Astrocyte (in vitro differentiated cells and primary cell): ENCODE measurements around the gene FEZ2. TPM values are rescaled to one million over a fixed set of nuclear protein-coding genes. Genes with fewer than 3 reads are reported as not detected.

ENCODE experiments used
- DNase-seq: peaks from one replicate; pipeline ENCODE4 v3.0.0-alpha.2; 2010; ENCODE audit warnings: low read depth
- FAIRE-seq: peaks from 2 replicates; lab custom pipeline; 2011; peaks lifted over from hg19 to GRCh38; lab: Jason Lieb, UNC
- H2AFZ ChIP-seq: 2 replicates; pipeline ENCODE4 v1.6.0; 2012; ENCODE audit warnings: low read depth, low read length, inconsistent platforms
- H3K27ac ChIP-seq: 2 replicates; pipeline ENCODE4 v1.5.1; 2011; ENCODE audit warnings: low read depth, low read length, inconsistent platforms
- H3K27me3 ChIP-seq: 2 replicates; pipeline ENCODE4 v1.6.0; 2011; ENCODE audit warnings: low read length, inconsistent platforms; ENCODE audit not compliant: insufficient read depth
- H3K36me3 ChIP-seq: 2 replicates; pipeline ENCODE4 v1.5.1; 2011; ENCODE audit warnings: low read length, inconsistent platforms; ENCODE audit not compliant: insufficient read depth
- H3K4me1 ChIP-seq: 2 replicates; pipeline ENCODE4 v1.5.1; 2011; ENCODE audit warnings: low read length, inconsistent platforms; ENCODE audit not compliant: insufficient read depth
- H3K4me2 ChIP-seq: 2 replicates; pipeline ENCODE4 v1.6.0; 2012; ENCODE audit warnings: low read length, inconsistent platforms
- H3K4me3 ChIP-seq: 2 replicates; pipeline ENCODE4 v1.5.1; 2011; ENCODE audit warnings: low read depth, mild to moderate bottlenecking, low read length, inconsistent platforms; ENCODE audit not compliant: insufficient read depth
- H3K79me2 ChIP-seq: 2 replicates; pipeline ENCODE4 v1.6.0; 2012; ENCODE audit warnings: mild to moderate bottlenecking, low read length, inconsistent platforms; ENCODE audit not compliant: insufficient read depth
- H3K9ac ChIP-seq: 2 replicates; pipeline ENCODE4 v1.6.0; 2012; ENCODE audit warnings: mild to moderate bottlenecking, low read length, inconsistent platforms
- H3K9me3 ChIP-seq: 2 replicates; pipeline ENCODE4 v1.5.1; 2012; ENCODE audit warnings: low read depth, mild to moderate bottlenecking, low read length, inconsistent platforms; ENCODE audit not compliant: insufficient read depth
- H4K20me1 ChIP-seq: 2 replicates; pipeline ENCODE4 v1.6.0; 2012; ENCODE audit warnings: low read length, inconsistent platforms; ENCODE audit not compliant: insufficient read depth
- H3K27ac Mint-ChIP-seq: one replicate; pipeline ENCODE4 v1.8.0; 2021; ENCODE audit warnings: mild to moderate bottlenecking, mixed read lengths; ENCODE audit not compliant: unreplicated experiment
- H3K27me3 Mint-ChIP-seq: one replicate; pipeline ENCODE4 v1.8.0; 2021; ENCODE audit warnings: low read depth, mixed read lengths; ENCODE audit not compliant: unreplicated experiment
- H3K36me3 Mint-ChIP-seq: one replicate; pipeline ENCODE4 v1.8.0; 2021; ENCODE audit warnings: low read depth, mixed read lengths; ENCODE audit not compliant: unreplicated experiment
- H3K4me1 Mint-ChIP-seq: one replicate; pipeline ENCODE4 v1.8.0; 2021; ENCODE audit warnings: low read depth, mixed read lengths; ENCODE audit not compliant: unreplicated experiment
- H3K4me3 Mint-ChIP-seq: one replicate; pipeline ENCODE4 v1.8.0; 2021; ENCODE audit warnings: mild to moderate bottlenecking, moderate library complexity, mixed read lengths; ENCODE audit not compliant: unreplicated experiment
- H3K9me3 Mint-ChIP-seq: one replicate; pipeline ENCODE4 v1.8.0; 2021; ENCODE audit warnings: mild to moderate bottlenecking, mixed read lengths; ENCODE audit not compliant: unreplicated experiment
- EZH2 ChIP-seq: IDR thresholded peaks from 2 replicates; pipeline ENCODE4 v1.6.1; 2012; ENCODE audit warnings: mild to moderate bottlenecking, low read length, inconsistent platforms; ENCODE audit not compliant: insufficient read depth
- total RNA-seq: library from RNA; stranded (reverse); gene quantifications from 2 replicates; pipeline ENCODE4 v1.2.1, GENCODE V29; 2021
- TF ChIP-seq, protein P1 (sequence below): IDR thresholded peaks from 2 replicates; pipeline ENCODE4 v1.5.1; 2011; ENCODE audit warnings: low read depth, mild to moderate bottlenecking, inconsistent platforms, low read length, moderate library complexity; ENCODE audit not compliant: insufficient read depth

The FEZ2 gene
- total RNA-seq, 1 donor from 2014 or later, result 45.0 TPM

- Histone ChIP-seq H3K4me3 (no peak overlapping the region), H3K27me3 (no peaks in the 10 kb centered on the region), H3K27ac (no peak overlapping the region), H3K4me2 (no peak overlapping the region), H3K9me3 (no peaks in the 10 kb centered on the region), H3K79me2 (peaks cover 89% of the 10 kb centered on the region), H2AFZ (no peak overlapping the region), H4K20me1 (peaks cover 32% of the 10 kb centered on the region), H3K9ac (no peak overlapping the region), H3K36me3 (peaks cover 22% of the 10 kb centered on the region), H3K4me1 (no peaks in the 10 kb centered on the region)
- no peak overlapping the region for H3K27ac Mint-ChIP-seq
- no peak overlapping the region for H3K4me3 Mint-ChIP-seq
- no peaks in the 10 kb centered on the region for H3K4me1 Mint-ChIP-seq
- H3K36me3 Mint-ChIP-seq, result peaks cover 2% of the 10 kb centered on the region
- TF ChIP-seq EZH2, result no peak
- TF ChIP-seq, protein P1, sequence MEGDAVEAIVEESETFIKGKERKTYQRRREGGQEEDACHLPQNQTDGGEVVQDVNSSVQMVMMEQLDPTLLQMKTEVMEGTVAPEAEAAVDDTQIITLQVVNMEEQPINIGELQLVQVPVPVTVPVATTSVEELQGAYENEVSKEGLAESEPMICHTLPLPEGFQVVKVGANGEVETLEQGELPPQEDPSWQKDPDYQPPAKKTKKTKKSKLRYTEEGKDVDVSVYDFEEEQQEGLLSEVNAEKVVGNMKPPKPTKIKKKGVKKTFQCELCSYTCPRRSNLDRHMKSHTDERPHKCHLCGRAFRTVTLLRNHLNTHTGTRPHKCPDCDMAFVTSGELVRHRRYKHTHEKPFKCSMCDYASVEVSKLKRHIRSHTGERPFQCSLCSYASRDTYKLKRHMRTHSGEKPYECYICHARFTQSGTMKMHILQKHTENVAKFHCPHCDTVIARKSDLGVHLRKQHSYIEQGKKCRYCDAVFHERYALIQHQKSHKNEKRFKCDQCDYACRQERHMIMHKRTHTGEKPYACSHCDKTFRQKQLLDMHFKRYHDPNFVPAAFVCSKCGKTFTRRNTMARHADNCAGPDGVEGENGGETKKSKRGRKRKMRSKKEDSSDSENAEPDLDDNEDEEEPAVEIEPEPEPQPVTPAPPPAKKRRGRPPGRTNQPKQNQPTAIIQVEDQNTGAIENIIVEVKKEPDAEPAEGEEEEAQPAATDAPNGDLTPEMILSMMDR, result no peak
- FAIRE-seq (no peak), DNase-seq (no peak)
- no peaks in the 10 kb centered on the region for H3K9me3 Mint-ChIP-seq
- H3K27me3 Mint-ChIP-seq, result no peaks in the 10 kb centered on the region
Measured at GRCh38 chr2:36589230-36589630, 8.7 kb downstream of the FEZ2 start.

- Histone ChIP-seq H3K4me3 (no peak overlapping the region), H2AFZ (no peak overlapping the region), H3K4me2 (no peak overlapping the region), H4K20me1 (peaks cover 38% of the 10 kb centered on the region), H3K27ac (no peak overlapping the region), H3K9ac (no peak overlapping the region), H3K27me3 (no peaks in the 10 kb centered on the region), H3K79me2 (peaks cover 81% of the 10 kb centered on the region), H3K4me1 (no peaks in the 10 kb centered on the region), H3K36me3 (peaks cover 34% of the 10 kb centered on the region), H3K9me3 (no peaks in the 10 kb centered on the region)
- H3K27me3 Mint-ChIP-seq, result no peaks in the 10 kb centered on the region
- no peaks in the 10 kb centered on the region for H3K4me1 Mint-ChIP-seq
- no peak overlapping the region for H3K4me3 Mint-ChIP-seq
- no peaks in the 10 kb centered on the region for H3K9me3 Mint-ChIP-seq
- H3K36me3 Mint-ChIP-seq, result peaks cover 6% of the 10 kb centered on the region
- no peak for DNase-seq
- TF ChIP-seq, protein P1, result no peak
- no peak for TF ChIP-seq EZH2
- no peak for FAIRE-seq
- H3K27ac Mint-ChIP-seq, result no peak overlapping the region
Measured at GRCh38 chr2:36587556-36587955, 10.4 kb downstream of the FEZ2 start.

- no peaks in the 10 kb centered on the region for H3K4me1 Mint-ChIP-seq
Measured at GRCh38 chr2:36587101-36587500, 10.9 kb downstream of the FEZ2 start.

More at GRCh38 chr2:36587101-36587500, 10.9 kb downstream of the FEZ2 start:
- Histone ChIP-seq H3K9ac (no peak overlapping the region), H3K4me3 (no peak overlapping the region), H3K4me2 (no peak overlapping the region), H3K27ac (no peak overlapping the region), H3K9me3 (no peaks in the 10 kb centered on the region), H3K27me3 (no peaks in the 10 kb centered on the region), H3K4me1 (no peaks in the 10 kb centered on the region), H2AFZ (no peak overlapping the region), H4K20me1 (peaks cover 35% of the 10 kb centered on the region), H3K79me2 (peaks cover 77% of the 10 kb centered on the region), H3K36me3 (peaks cover 35% of the 10 kb centered on the region)
- Mint-ChIP-seq H3K36me3 (peaks cover 6% of the 10 kb centered on the region), H3K4me3 (no peak overlapping the region), H3K27ac (no peak overlapping the region), H3K27me3 (no peaks in the 10 kb centered on the region), H3K9me3 (no peaks in the 10 kb centered on the region)
- TF ChIP-seq, protein P1, result no peak
- TF ChIP-seq EZH2, result no peak
- FAIRE-seq (no peak), DNase-seq (no peak)
